ENCODE data around the gene MMAB.
"Not testable (repeated sequence)": the region's sequence is repeated elsewhere in the genome, so short reads cannot be mapped to it uniquely, and the experiment has no call there.

MMAB gene

GRCh38 chr12:109602132-109602531, 28.8 kb upstream of the MMAB start:
- not testable (repeated sequence) for DNase-seq (ENCODE audit: low read depth, low spot score)

GRCh38 chr12:109601557-109601956, 28.3 kb upstream of the MMAB start:
- no peak for DNase-seq (ENCODE audit: low read depth, low spot score)

GRCh38 chr12:109600995-109601394, 27.7 kb upstream of the MMAB start:
- no peak for DNase-seq (ENCODE audit: low read depth, low spot score)

GRCh38 chr12:109600481-109600880, 27.2 kb upstream of the MMAB start:
- no peak for DNase-seq (ENCODE audit: low read depth, low spot score)

- no peak for DNase-seq (ENCODE audit: low read depth, low spot score)
Observed at GRCh38 chr12:109599087-109599486, 25.8 kb upstream of the MMAB start.

- no peak for DNase-seq (ENCODE audit: low read depth, low spot score)
Observed at GRCh38 chr12:109598428-109598854, 25.1 kb upstream of the MMAB start.

- DNase-seq (ENCODE audit: low read depth, low spot score): peak; percentile 34
Observed at GRCh38 chr12:109597795-109598427, 24.6 kb upstream of the MMAB start.

- no peak for DNase-seq (ENCODE audit: low read depth, low spot score)
Observed at GRCh38 chr12:109597414-109597794, 24.1 kb upstream of the MMAB start.

- no peak for DNase-seq (ENCODE audit: low read depth, low spot score)
Observed at GRCh38 chr12:109596418-109597244, 23.3 kb upstream of the MMAB start.

- no peak for DNase-seq (ENCODE audit: low read depth, low spot score)
Observed at GRCh38 chr12:109595321-109595902, 22.1 kb upstream of the MMAB start.

GRCh38 chr12:109594556-109595317, 21.4 kb upstream of the MMAB start:
- no peak for DNase-seq (ENCODE audit: low read depth, low spot score)

GRCh38 chr12:109592905-109593272, 19.6 kb upstream of the MMAB start:
- no peak for DNase-seq (ENCODE audit: low read depth, low spot score)

GRCh38 chr12:109592195-109592904, 19.0 kb upstream of the MMAB start:
- DNase-seq (ENCODE audit: low read depth, low spot score): no peak

GRCh38 chr12:109591041-109591440, 17.7 kb upstream of the MMAB start:
- no peak for DNase-seq (ENCODE audit: low read depth, low spot score)

- DNase-seq (ENCODE audit: low read depth, low spot score): no peak
Observed at GRCh38 chr12:109590566-109590965, 17.3 kb upstream of the MMAB start.

GRCh38 chr12:109589691-109590245, 16.5 kb upstream of the MMAB start:
- no peak for DNase-seq (ENCODE audit: low read depth, low spot score)

GRCh38 chr12:109589240-109589590, 15.9 kb upstream of the MMAB start:
- no peak for DNase-seq (ENCODE audit: low read depth, low spot score)

GRCh38 chr12:109588461-109589239, 15.3 kb upstream of the MMAB start:
- DNase-seq (ENCODE audit: low read depth, low spot score): no peak

GRCh38 chr12:109587921-109588320, 14.6 kb upstream of the MMAB start:
- no peak for DNase-seq (ENCODE audit: low read depth, low spot score)

Measured in brain pericyte (primary cell).